Activated CD8-positive, alpha-beta memory T cell treated with anti-CD3 and anti-CD28 coated beads for 24 hours (primary cell): Measurements from ENCODE around the gene TEKT5.
"Not testable (repeated sequence)": the region's sequence is repeated elsewhere in the genome, so short reads cannot be mapped to it uniquely, and the experiment has no call there.

ENCODE experiments used
- DNase-seq: peaks from one replicate; pipeline ENCODE4 v3.0.0-alpha.2; 2020

The TEKT5 gene

GRCh38 chr16:10684511-10685151 is 10.1 kb downstream of the TEKT5 start:
- DNase-seq: no peak

GRCh38 chr16:10683170-10683569 is 11.6 kb downstream of the TEKT5 start:
- no peak for DNase-seq

GRCh38 chr16:10682604-10683003 is 12.1 kb downstream of the TEKT5 start:
- no peak for DNase-seq

- peak; percentile 28 for DNase-seq
Measured at GRCh38 chr16:10681310-10682308, 13.1 kb downstream of the TEKT5 start.

- no peak for DNase-seq
Measured at GRCh38 chr16:10679921-10680320, 14.8 kb downstream of the TEKT5 start.

GRCh38 chr16:10679441-10679840 is 15.3 kb downstream of the TEKT5 start:
- not testable (repeated sequence) for DNase-seq

GRCh38 chr16:10678655-10679054 is 16.1 kb downstream of the TEKT5 start:
- no peak for DNase-seq

- DNase-seq: no peak
Measured at GRCh38 chr16:10676284-10676683, 18.4 kb downstream of the TEKT5 start.

GRCh38 chr16:10675861-10676260 is 18.9 kb downstream of the TEKT5 start:
- no peak for DNase-seq

- DNase-seq: no peak
Measured at GRCh38 chr16:10675216-10675615, 19.5 kb downstream of the TEKT5 start.

GRCh38 chr16:10671729-10672128 is 23.0 kb downstream of the TEKT5 start:
- no peak for DNase-seq

- no peak for DNase-seq
Measured at GRCh38 chr16:10669791-10670190, 24.9 kb downstream of the TEKT5 start.

- no peak for DNase-seq
Measured at GRCh38 chr16:10668322-10669045, 26.2 kb downstream of the TEKT5 start.

GRCh38 chr16:10667239-10667638 is 27.5 kb downstream of the TEKT5 start:
- DNase-seq: no peak

- DNase-seq: no peak
Measured at GRCh38 chr16:10666291-10666690, 28.4 kb downstream of the TEKT5 start.

- DNase-seq: no peak
Measured at GRCh38 chr16:10665166-10665565, 29.6 kb downstream of the TEKT5 start.

- no peak for DNase-seq
Measured at GRCh38 chr16:10664720-10665126, 30.0 kb downstream of the TEKT5 start.

- DNase-seq: no peak
Measured at GRCh38 chr16:10663744-10664143, 31.0 kb downstream of the TEKT5 start.

- no peak for DNase-seq
Measured at GRCh38 chr16:10663146-10663545, 31.6 kb downstream of the TEKT5 start.

GRCh38 chr16:10662212-10662611 is 32.5 kb downstream of the TEKT5 start:
- DNase-seq: no peak

GRCh38 chr16:10661737-10662136 is 33.0 kb downstream of the TEKT5 start:
- DNase-seq: no peak

- no peak for DNase-seq
Measured at GRCh38 chr16:10660950-10661635, 33.6 kb downstream of the TEKT5 start.

GRCh38 chr16:10658943-10659342 is 35.8 kb downstream of the TEKT5 start:
- no peak for DNase-seq
